HG03460 (cell line): ENCODE measurements around the gene MICAL1.

ENCODE experiments used
- ATAC-seq: cut with Tn5 transposase; IDR thresholded peaks from one replicate; pipeline ENCODE4 v1.9.1; 2021; ENCODE audit not compliant: unreplicated experiment

The MICAL1 gene

DNA sequence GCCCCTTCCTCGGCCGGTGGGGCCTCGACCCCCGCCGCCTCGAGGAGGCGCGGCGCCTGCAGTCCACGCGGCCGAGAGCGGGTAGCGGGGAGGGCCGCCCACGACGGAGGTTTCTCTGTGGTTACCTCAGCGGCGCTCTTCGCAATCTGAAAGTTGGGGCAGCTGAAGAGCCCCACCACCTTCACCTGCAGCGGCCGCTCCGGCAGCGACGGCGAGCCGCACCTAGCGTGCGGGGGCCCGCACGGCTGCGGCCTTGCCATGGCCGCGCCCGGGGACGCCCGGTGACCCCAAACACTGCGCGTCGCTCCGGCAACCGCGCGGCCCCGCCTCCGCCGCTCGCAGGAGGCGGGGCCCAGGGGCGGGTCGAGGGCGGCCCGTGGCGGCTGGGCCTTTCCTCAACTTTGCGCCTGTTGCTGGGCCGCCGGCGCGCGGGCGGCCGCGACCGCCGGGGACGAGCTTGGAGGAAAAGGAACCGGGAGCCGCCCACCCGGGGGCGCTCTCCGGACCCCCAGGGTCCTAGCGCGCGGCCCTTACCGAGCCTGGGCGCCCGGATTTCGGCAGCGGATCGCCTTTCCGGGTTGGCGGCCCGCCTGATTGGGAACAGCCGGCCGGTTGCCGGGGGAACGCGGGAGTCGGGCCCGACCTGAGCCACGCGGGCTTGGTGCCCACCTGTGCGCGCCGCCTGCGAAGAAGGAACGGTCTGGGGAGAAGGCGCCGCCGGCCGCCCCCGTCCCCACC, 15.1 kb downstream of the MICAL1 start, which contains the start of the genes PPIL6 and SMPD2:
PPIL6 (minus strand) TSS at position 298 of the 738 bp plus-strand sequence; CDS start at position 260, 38 bp downstream.
SMPD2 (plus strand) TSS at position 394 of the 738 bp plus-strand sequence. CDS start 398 bp downstream, outside the sequence.
- peak; percentile 84 for ATAC-seq

DNA sequence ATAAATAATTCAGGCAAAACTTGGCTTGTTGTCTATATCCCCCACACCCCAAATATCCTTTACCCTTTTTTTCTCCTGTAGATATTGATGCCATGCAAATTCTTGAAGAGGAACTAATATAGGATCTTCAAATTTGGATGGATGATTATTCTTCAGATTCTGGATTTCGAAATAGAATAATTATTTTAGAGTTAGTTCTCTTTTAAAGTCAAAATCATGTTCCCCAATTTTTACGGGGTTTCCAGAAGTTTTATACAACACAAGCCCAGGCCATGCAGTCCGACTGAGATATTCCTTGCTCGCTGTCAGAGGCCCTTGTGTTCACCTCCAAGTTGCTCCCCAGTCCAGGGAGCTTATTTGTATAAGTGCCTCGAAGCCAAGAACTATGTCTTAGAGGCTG, 19.5 kb downstream of the MICAL1 start:
- ATAC-seq: no peak

DNA sequence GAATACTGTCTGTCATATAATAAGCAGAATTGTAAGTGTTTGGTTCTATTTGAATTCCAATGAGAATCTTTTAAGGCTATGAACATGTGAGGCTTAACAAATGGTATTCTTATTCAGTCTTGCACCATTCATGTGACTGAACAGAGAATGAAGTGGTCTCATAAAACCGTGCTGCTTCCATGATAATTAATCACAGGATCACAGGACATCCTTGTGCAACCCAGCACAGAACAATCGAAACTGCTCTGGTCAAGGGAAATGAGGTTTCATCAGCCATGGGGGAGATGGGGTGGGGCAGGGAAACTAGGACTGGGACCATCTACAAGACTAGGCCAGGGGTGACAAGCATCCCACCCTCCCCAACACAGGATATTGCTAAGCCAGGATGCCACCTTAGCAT, 21.1 kb downstream of the MICAL1 start:
- no peak for ATAC-seq

DNA sequence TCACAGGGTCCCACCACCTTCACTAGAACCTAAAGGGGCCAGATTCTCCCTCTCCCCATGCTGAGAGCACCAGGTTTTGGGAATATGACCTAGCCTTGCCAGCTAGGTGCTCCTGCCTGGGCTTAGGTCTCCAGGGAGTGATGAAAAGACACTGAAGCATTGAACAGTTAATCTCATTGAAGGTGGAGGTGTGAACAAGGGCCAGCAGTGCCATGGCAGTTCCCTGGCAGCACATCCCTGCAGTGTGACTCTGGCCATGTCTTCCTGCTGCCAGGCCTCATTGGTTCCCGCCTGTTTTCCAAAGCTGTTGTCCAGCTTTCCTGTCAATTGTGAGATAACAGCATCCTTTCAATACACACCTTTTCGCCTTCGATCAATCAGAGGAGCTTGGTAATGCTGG, 26.1 kb downstream of the MICAL1 start:
- no peak for ATAC-seq

DNA sequence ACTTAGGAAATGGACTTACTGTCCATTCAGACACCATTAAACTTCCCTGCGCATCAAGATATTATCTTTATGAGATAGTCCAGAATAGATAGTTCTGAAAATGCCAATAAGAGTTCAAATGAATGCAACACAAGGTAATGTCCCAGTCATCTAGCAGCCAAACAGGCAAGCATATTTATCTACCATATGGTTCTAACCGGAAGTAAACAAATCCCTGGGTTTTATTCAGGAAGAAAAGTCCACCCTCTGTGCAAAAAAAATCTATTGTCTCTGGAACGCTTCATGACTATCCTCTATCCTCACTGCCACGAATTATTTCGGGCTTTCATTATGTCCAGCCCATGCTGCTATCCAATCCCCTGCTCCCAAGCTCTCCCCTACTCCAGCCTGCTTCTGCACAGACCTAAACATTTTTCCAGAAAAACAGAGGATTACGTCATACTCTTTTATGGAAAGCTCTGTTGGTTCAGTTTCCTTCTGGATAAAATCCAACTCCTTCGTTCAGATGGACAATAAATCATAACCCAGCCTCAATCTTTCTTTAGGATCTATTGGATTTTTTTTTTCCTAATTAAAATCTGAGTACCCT, 26.6 kb downstream of the MICAL1 start:
- no peak for ATAC-seq

DNA sequence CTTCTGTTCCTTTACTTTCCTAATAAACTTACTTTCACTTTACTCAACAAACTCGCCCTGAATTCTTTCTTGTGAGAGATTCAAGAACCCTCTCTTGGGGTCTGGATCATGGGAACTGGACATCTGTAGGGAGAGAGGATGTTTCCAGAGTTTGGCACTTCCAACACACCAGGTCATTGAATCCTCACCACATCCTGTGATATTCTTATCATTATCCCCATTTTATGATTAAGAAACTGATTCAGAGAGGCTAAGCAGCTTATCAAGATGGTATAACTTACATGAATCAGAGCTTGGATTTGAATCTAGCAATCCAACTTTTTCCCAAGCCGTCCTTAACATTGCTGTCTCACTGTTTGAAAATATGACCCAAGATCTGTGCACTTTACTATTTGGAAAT, 30.6 kb downstream of the MICAL1 start:
- no peak for ATAC-seq

DNA sequence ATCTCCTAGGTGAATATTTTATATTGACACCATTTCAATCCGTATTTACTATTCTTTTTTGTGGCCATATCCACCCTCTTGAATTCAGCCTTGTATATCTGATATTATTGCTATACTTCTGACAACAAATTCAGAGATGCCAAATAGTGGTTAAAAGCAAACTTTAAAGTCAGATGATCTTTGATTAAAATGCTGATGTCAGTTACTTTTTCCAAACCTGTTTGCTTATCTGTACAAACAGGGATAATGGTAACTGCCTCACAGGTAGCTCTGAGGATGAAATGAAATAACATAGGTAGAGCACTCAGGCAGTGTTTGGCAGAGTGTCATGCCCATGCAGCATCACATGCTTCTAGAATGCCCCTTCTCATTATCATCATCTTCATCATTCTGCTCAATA, 34.4 kb downstream of the MICAL1 start:
- no peak for ATAC-seq

DNA sequence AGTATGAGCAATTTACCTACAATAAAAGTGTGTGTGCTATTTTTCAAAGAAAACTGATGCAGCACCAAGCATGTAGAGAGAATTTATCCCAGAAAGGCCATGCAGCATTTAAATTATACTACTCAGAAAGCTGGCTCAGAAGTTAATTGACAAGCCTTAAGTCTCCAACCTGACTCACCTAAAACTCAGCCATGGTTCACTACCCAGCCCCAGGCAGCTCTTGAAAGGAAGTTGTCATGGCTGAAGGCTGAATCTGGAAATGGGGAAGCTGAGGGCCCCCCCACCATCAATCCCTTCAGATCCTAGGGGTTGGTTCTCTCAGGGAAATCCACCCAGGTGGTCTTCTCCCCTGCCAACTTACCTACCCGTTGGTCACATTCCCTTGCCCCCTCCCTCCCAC, 34.8 kb downstream of the MICAL1 start:
- ATAC-seq: no peak

DNA sequence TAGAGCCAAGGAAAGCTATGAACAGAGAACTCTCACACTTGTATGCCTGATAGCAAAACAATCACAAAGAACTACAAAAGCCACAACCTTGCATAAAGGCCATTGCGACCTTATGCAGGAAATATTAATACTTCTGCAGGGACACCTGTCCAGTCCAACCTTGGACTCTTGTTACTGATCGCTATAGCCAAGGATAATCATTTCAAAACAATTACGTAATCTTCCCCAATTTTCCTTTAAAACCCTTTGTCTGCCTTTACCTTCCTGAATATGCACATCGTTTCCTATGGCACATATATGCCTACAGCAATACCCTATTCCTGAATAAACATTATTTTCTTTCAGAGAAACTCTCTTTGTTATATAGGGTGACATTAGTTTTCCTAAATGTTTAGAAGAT, 37.9 kb downstream of the MICAL1 start:
- ATAC-seq: no peak

DNA sequence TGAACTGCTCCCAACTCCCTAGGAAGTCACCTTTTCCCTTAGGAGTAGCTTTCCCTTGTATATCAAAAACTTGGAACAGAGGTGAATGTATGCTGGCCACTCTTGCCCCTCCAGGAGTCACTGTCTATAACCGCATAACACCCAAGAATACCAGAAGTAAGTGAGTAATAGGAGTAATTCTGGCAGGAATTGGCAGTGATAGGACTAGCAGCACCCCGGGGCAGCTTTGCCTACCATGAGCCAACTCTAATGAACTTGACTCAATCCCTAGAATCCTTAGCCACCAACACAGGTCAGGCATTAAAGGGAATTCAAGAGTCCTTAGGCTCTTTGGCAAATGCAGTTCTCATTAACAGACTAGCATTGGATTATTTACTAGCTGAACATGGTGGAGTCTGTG, 44.5 kb downstream of the MICAL1 start:
- no peak for ATAC-seq

DNA sequence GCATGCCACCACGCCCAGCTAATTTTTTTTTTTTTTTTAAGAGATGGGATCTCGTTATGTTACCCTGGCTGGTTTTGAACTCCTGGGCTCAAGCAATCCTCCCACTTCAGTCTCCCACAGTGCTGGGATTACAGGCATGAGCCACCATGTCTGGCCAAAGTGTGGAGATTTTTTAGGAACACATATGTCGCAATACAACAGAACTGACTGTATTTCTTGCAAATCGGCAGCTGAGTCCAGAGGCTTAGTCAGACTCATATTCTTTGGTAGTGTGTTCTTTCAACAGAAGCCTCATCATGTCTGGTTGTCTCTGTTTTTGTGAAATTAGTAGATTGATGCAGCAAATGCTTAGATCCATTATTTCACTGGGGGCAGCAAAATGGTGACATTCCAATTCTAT, 49.4 kb downstream of the MICAL1 start:
- no peak for ATAC-seq

DNA sequence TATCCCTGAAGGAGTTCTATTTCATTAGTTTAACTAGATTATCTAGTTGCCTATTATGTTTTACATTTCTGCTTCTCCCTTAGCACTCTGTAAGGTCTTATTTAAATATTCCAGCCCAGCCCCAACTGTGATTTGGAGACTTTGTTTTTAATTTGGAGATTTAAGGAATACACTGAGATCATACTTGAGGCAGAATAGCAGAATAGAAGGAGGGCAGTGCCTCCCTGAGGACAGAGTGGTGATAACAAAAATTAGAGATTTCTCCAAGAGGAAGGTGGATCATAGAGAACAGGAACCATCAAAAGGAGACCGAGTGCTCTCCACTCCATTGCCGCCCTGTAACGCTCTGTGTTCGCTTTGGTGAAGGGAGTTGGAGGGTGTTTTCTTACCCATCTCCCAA, 58.6 kb downstream of the MICAL1 start:
- no peak for ATAC-seq

DNA sequence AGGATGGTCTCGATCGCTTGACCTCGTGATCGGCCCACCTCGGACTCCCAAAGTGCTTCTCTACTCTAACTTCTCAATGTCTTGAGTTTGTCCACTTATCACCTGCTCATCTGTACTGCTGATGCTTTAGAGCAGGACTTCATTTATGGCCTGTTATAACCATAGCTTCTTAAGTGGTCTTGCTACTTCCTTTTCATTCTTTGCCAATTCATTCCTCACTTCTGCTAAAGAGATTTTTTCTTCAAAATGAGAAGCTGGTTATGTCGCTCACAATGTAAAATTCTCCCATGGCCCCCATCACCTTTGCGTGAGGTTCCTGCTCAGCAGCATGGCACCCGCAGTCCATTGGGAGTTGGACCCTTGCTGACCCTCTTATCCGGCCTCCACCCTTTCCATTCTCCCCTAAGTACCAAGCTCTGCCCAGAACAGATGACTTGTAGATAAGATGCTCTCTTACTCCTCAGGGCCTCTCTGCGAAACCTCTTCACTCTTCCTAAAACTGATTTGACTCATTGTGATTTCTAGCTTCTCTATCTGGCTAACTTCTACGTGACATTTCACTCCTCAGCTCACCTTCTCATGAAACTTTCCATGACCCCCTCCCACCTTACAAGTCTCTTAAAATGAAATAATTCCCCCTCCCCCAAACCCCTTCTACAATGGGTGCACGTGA, 59.4 kb downstream of the MICAL1 start:
- ATAC-seq: no peak
